HEK293 (cell line): ENCODE data around the gene LPIN1.

Experiments used
- SP3 ChIP-seq: fragments of 450-650 bp; formaldehyde crosslinking; IDR thresholded peaks from 2 replicates; pipeline ENCODE4 v1.5.1; 2016; ENCODE audit warnings: missing biosample characterization, missing genetic modification characterization
- ZBTB1 ChIP-seq: fragments of 450-650 bp; formaldehyde crosslinking; IDR thresholded peaks from 2 replicates; pipeline ENCODE4 v1.5.1; 2016; ENCODE audit warnings: missing biosample characterization, missing genetic modification characterization
- ZIC2 ChIP-seq: fragments of 450-650 bp; formaldehyde crosslinking; IDR thresholded peaks from 2 replicates; pipeline ENCODE4 v1.5.1; 2016; ENCODE audit warnings: missing biosample characterization, missing genetic modification characterization
- ZNF24 ChIP-seq: fragments of 450-650 bp; formaldehyde crosslinking; IDR thresholded peaks from 2 replicates; pipeline ENCODE4 v1.5.1; 2016; ENCODE audit warnings: missing biosample characterization, missing genetic modification characterization
- ZNF266 ChIP-seq: fragments of 450-650 bp; formaldehyde crosslinking; IDR thresholded peaks from 2 replicates; pipeline ENCODE4 v1.5.1; 2016; ENCODE audit warnings: missing biosample characterization, missing genetic modification characterization, low read depth
- ZNF747 ChIP-seq: fragments of 450-650 bp; formaldehyde crosslinking; IDR thresholded peaks from 2 replicates; pipeline ENCODE4 v1.5.1; 2016; ENCODE audit warnings: missing biosample characterization, missing genetic modification characterization
- ZNF76 ChIP-seq: fragments of 450-650 bp; formaldehyde crosslinking; IDR thresholded peaks from 2 replicates; pipeline ENCODE4; 2016; ENCODE audit warnings: low read depth, missing biosample characterization, missing genetic modification characterization, borderline replicate concordance
- ZNF843 ChIP-seq: fragments of 450-650 bp; formaldehyde crosslinking; IDR thresholded peaks from 2 replicates; pipeline ENCODE4 v1.5.1; 2016; ENCODE audit warnings: missing biosample characterization, missing genetic modification characterization
- TF ChIP-seq, protein P1 (sequence below): fragments of 450-650 bp; formaldehyde crosslinking; IDR thresholded peaks from 2 replicates; pipeline ENCODE4 v1.5.1; 2016; ENCODE audit warnings: missing biosample characterization, missing genetic modification characterization
- TF ChIP-seq, protein P2 (sequence below): fragments of 450-650 bp; formaldehyde crosslinking; IDR thresholded peaks from 2 replicates; pipeline ENCODE4 v1.5.1; 2016; ENCODE audit warnings: missing biosample characterization, missing genetic modification characterization

DNA sequence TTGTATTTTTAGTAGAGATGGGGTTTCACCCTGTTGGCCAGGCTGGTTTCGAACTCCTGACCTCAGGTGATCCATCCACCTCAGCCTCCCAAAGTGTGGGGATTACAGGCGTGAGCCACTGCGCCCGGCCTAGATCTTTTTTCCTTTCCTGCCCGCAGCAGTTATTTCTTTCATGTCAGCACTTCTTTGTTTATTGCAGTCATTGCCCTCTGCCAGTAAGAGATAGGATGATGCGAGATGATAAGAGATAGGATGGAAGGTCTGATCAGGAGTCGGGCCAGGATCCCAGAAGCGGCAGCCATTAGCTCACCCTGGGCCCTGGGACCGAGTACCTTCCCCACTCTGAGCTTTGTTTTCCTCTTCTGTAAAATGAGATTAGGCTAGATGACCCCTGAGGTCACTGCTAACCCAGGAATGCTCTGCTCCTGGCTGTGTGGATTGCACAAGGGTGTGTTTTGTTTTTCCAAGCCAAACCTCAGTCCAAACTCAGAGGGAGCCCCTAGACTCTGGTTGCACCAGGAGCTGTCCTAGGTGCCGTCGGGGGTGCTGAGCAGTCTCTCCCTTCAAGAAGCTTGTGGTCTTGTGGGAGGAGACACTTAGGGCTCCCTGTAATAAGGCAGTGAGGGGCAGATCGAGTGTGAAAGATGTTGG, 63.3 kb downstream of the LPIN1 start:
- TF ChIP-seq ZNF24 (no peak), SP3 (no peak), ZNF76 (tag by site-specific recombination) (no peak), ZBTB1 (tag by site-specific recombination) (no peak), ZNF747 (tag by site-specific recombination) (no peak), ZIC2 (tag by site-specific recombination) (no peak), ZNF843 (tag by site-specific recombination) (no peak), ZNF266 (tag by site-specific recombination) (no peak)
- TF ChIP-seq, protein P1, sequence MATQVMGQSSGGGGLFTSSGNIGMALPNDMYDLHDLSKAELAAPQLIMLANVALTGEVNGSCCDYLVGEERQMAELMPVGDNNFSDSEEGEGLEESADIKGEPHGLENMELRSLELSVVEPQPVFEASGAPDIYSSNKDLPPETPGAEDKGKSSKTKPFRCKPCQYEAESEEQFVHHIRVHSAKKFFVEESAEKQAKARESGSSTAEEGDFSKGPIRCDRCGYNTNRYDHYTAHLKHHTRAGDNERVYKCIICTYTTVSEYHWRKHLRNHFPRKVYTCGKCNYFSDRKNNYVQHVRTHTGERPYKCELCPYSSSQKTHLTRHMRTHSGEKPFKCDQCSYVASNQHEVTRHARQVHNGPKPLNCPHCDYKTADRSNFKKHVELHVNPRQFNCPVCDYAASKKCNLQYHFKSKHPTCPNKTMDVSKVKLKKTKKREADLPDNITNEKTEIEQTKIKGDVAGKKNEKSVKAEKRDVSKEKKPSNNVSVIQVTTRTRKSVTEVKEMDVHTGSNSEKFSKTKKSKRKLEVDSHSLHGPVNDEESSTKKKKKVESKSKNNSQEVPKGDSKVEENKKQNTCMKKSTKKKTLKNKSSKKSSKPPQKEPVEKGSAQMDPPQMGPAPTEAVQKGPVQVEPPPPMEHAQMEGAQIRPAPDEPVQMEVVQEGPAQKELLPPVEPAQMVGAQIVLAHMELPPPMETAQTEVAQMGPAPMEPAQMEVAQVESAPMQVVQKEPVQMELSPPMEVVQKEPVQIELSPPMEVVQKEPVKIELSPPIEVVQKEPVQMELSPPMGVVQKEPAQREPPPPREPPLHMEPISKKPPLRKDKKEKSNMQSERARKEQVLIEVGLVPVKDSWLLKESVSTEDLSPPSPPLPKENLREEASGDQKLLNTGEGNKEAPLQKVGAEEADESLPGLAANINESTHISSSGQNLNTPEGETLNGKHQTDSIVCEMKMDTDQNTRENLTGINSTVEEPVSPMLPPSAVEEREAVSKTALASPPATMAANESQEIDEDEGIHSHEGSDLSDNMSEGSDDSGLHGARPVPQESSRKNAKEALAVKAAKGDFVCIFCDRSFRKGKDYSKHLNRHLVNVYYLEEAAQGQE (tag by site-specific recombination): peak; percentile 76
- TF ChIP-seq, protein P2, sequence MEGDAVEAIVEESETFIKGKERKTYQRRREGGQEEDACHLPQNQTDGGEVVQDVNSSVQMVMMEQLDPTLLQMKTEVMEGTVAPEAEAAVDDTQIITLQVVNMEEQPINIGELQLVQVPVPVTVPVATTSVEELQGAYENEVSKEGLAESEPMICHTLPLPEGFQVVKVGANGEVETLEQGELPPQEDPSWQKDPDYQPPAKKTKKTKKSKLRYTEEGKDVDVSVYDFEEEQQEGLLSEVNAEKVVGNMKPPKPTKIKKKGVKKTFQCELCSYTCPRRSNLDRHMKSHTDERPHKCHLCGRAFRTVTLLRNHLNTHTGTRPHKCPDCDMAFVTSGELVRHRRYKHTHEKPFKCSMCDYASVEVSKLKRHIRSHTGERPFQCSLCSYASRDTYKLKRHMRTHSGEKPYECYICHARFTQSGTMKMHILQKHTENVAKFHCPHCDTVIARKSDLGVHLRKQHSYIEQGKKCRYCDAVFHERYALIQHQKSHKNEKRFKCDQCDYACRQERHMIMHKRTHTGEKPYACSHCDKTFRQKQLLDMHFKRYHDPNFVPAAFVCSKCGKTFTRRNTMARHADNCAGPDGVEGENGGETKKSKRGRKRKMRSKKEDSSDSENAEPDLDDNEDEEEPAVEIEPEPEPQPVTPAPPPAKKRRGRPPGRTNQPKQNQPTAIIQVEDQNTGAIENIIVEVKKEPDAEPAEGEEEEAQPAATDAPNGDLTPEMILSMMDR: no peak
